A549 (cell line): ENCODE measurements around the gene TRIP10. TPM values are rescaled to one million over a fixed set of nuclear protein-coding genes. Genes with fewer than 3 reads are reported as not detected.
A peak's percentile ranks its signal among the peaks of the same experiment; 100 is the strongest.

Experiments used
- ATAC-seq, 2 experiments: fragments of 200-7000 bp in 1 of 2; fragments of >200 bp in 1 of 2; cut with Nextera tagmentation in 1 of 2; cut with Tn5 transposase in 1 of 2; 3 replicates each; pipeline versions ENCODE4 v1.8.0 to v1.9.1; 2018 to 2020; ENCODE audit warnings: mild to moderate bottlenecking in 1 of 2, moderate library complexity in 1 of 2
- CTCF ChIA-PET: fragments of 300-600 bp; sonication (Branson Sonifier 250); formaldehyde crosslinking; extraction: SDS; loops from one replicate; lab custom pipeline; 2021; ENCODE audit warnings: antibody characterized with exemption, inconsistent platforms; lab: Yijun Ruan, JAX
- POLR2A ChIA-PET: fragments of 350-600 bp; formaldehyde crosslinking; extraction: SDS; loops from one replicate; lab custom pipeline; 2021; ENCODE audit warnings: antibody characterized with exemption, inconsistent platforms; lab: Yijun Ruan, JAX
- DNase-seq, 2 experiments: peaks; one replicate each; pipeline versions ENCODE4 v3.0.0 to v3.0.0-alpha.2; 2011 to 2016; ENCODE audit warnings: low read depth in 1 of 2, low spot score in 1 of 2
- FAIRE-seq: peaks from 2 replicates; lab custom pipeline; 2011; peaks lifted over from hg19 to GRCh38; lab: Jason Lieb, UNC
- H3K27ac ChIP-seq, 2 experiments: fragments of >200 bp; sonication (Bioruptor Twin); formaldehyde crosslinking; 3 replicates each; pipeline ENCODE4 v1.5.1; 2016 to 2017
- H3K4me1 ChIP-seq: fragments of >200 bp; sonication (Bioruptor Twin); formaldehyde crosslinking; 3 replicates; pipeline ENCODE4 v1.6.1; 2016
- H3K4me2 ChIP-seq: fragments of >200 bp; sonication (Bioruptor Twin); formaldehyde crosslinking; 3 replicates; pipeline ENCODE4 v1.6.1; 2016
- H3K4me3 ChIP-seq: fragments of >200 bp; sonication (Bioruptor Twin); formaldehyde crosslinking; 3 replicates; pipeline ENCODE4 v1.5.1; 2016
- H3K9me3 ChIP-seq: fragments of >200 bp; sonication (Bioruptor Twin); formaldehyde crosslinking; 3 replicates; pipeline ENCODE4 v1.6.1; 2016
- CBX8 ChIP-seq: fragments of 200-600 bp; sonication (generic); IDR thresholded peaks from 2 replicates; pipeline ENCODE4 v1.6.1; 2016
- CEBPB ChIP-seq, 2 experiments: fragments of >200 bp in 1 of 2; sonication (Bioruptor Twin) in 1 of 2; formaldehyde crosslinking in 1 of 2; IDR thresholded peaks; 2 replicates each; pipeline ENCODE4 v1.6.1; 2012 to 2016
- EHF ChIP-seq: fragments of 250-450 bp; sonication (Bioruptor Pico); IDR thresholded peaks from 2 replicates; pipeline ENCODE4 v1.5.0; 2020; ENCODE audit warnings: mild to moderate bottlenecking
- ESRRA ChIP-seq: fragments of 150-350 bp; IDR thresholded peaks from 2 replicates; pipeline ENCODE4 v1.6.1; 2014; ENCODE audit warnings: mild to moderate bottlenecking, low read length, borderline replicate concordance
- GATA3 ChIP-seq: IDR thresholded peaks from 2 replicates; pipeline ENCODE4 v1.6.1; 2012; ENCODE audit warnings: borderline replicate concordance
- KDM1A ChIP-seq: fragments of 200-600 bp; sonication (generic); IDR thresholded peaks from 2 replicates; pipeline ENCODE4 v1.6.1; 2016; ENCODE audit warnings: low read depth, mild to moderate bottlenecking
- MYC ChIP-seq: IDR thresholded peaks from 2 replicates; pipeline ENCODE4 v1.6.1; 2012; ENCODE audit warnings: mild to moderate bottlenecking, inconsistent platforms, low read length, improper control_type of control experiment, borderline replicate concordance
- NPAS2 ChIP-seq: fragments of 250-450 bp; sonication (Bioruptor Pico); IDR thresholded peaks from 2 replicates; pipeline ENCODE4 v1.8.0; 2022; ENCODE audit warnings: mild to moderate bottlenecking, moderate library complexity, borderline replicate concordance
- NR3C1 ChIP-seq: fragments of >200 bp; sonication (Bioruptor Twin); formaldehyde crosslinking; IDR thresholded peaks from 3 replicates; pipeline ENCODE4 v1.6.1; 2017
- RAD21 ChIP-seq, 2 experiments: fragments of >200 bp in 1 of 2; sonication (Bioruptor Twin) in 1 of 2; formaldehyde crosslinking in 1 of 2; IDR thresholded peaks in 1 of 2; conservative IDR thresholded peaks in 1 of 2; 2 replicates in 1 of 2; 3 replicates in 1 of 2; pipeline ENCODE4 v1.6.1; 2012 to 2018; ENCODE audit warnings: inconsistent platforms in 1 of 2
- RARB ChIP-seq: fragments of 250-450 bp; sonication (Bioruptor Pico); IDR thresholded peaks from 2 replicates; pipeline ENCODE4 v1.8.0; 2021; ENCODE audit warnings: mild to moderate bottlenecking, moderate library complexity
- RCOR1 ChIP-seq: fragments of 150-350 bp; IDR thresholded peaks from 2 replicates; pipeline ENCODE4 v1.6.1; 2014; ENCODE audit warnings: antibody characterized with exemption, low read length, low read depth
- RFX5 ChIP-seq: fragments of 450-650 bp; IDR thresholded peaks from 2 replicates; pipeline ENCODE4 v1.7.1; 2014; ENCODE audit warnings: antibody characterized with exemption, mild to moderate bottlenecking, moderate library complexity
- SMC3 ChIP-seq: fragments of >200 bp; sonication (Bioruptor Twin); formaldehyde crosslinking; IDR thresholded peaks from 3 replicates; pipeline ENCODE4 v1.6.1; 2018; ENCODE audit warnings: inconsistent platforms
- TFCP2L1 ChIP-seq: fragments of 250-450 bp; sonication (Bioruptor Pico); IDR thresholded peaks from 2 replicates; pipeline ENCODE4 v1.5.0; 2021; ENCODE audit warnings: mild to moderate bottlenecking
- ZFP36 ChIP-seq: fragments of 450-650 bp; IDR thresholded peaks from 2 replicates; pipeline ENCODE4 v1.6.1; 2014; ENCODE audit warnings: borderline replicate concordance; ENCODE audit not compliant: partially characterized antibody
- ZSCAN20 ChIP-seq: fragments of 250-450 bp; sonication (Bioruptor Pico); IDR thresholded peaks from 2 replicates; pipeline ENCODE4 v1.8.0; 2022; ENCODE audit warnings: mild to moderate bottlenecking, moderate library complexity
- WGBS: methylation state at CpG from one replicate; pipeline ENCODE4 v1.1.6; 2017; ENCODE audit errors: missing lambda C conversion rate; 5-methylcytosine and 5-hydroxymethylcytosine counted together
- polyA plus RNA-seq, 4 experiments: library from polyadenylated mRNA; depleted of rRNA in 3 of 4; stranded (reverse); fragments of >200 nt; fragmentation: RNase III in 1 of 4; extraction: RNeasy Plus Mini Kit Qiagen cat#74134 plus additional on column Dnase treatment in 1 of 4; gene quantifications; 2 replicates in 3 of 4; 3 replicates in 1 of 4; pipeline ENCODE4 v1.2.3, GENCODE V29; 2011 to 2017
- TF ChIP-seq, protein P1 (sequence below): IDR thresholded peaks from 2 replicates; pipeline ENCODE4 v1.6.1; 2012
- TF ChIP-seq, protein P2 (sequence below): IDR thresholded peaks from 2 replicates; pipeline ENCODE4 v1.6.1; 2012

The TRIP10 gene
- polyA plus RNA-seq, 2 of the 4 experiments (the other 2 are of a cell fraction): 39.2 to 60.9 TPM

DNA sequence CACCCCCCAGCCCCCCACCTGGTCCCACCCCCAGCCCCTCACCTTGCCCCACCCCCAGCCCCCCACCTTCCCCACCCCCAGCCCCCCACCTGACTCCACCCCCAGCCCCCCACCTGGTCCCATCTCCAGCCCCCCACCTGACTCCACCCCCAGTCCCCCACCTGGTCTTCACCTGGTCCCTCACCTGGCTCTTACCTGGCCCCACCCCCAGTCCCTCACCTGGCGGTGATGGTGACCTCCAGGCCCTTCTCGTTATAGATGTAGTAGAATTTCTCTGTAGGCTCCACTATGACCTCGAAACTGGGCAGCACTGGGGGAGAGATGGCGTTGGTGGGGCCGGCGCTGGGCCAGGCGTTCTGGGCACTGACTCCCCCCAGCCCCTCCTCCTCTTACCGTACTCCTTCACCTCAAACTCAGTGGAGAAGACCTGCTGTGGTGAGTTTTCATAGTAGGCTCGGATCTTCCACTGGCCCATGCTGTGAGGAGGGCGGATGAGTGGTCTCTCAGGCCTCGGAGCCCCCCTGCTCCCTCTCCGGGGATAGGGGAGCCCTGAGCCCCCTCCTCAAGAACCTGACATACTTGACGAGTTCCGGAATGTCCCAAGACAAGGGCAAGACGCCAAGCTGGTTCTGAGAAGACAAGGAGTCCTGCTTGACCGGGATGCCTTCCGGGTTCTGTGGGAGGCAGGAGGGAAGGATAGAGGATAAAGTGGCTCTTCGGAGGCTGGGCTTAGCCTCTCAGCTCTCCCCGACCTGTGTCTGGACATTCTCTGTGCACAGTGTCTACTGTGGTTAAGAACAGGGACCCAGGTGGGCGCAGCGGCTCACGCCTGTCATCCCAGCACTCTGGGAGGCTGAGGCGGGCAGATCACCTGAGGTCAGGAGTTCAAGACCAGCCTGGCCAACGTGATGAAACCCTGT, 25.4 kb upstream of the TRIP10 start (continued):
- TF ChIP-seq MYC (no peak), NPAS2 (no peak), SMC3 (no peak), ESRRA (no peak)
- TF ChIP-seq, all 56 proteins: peak for 0

DNA sequence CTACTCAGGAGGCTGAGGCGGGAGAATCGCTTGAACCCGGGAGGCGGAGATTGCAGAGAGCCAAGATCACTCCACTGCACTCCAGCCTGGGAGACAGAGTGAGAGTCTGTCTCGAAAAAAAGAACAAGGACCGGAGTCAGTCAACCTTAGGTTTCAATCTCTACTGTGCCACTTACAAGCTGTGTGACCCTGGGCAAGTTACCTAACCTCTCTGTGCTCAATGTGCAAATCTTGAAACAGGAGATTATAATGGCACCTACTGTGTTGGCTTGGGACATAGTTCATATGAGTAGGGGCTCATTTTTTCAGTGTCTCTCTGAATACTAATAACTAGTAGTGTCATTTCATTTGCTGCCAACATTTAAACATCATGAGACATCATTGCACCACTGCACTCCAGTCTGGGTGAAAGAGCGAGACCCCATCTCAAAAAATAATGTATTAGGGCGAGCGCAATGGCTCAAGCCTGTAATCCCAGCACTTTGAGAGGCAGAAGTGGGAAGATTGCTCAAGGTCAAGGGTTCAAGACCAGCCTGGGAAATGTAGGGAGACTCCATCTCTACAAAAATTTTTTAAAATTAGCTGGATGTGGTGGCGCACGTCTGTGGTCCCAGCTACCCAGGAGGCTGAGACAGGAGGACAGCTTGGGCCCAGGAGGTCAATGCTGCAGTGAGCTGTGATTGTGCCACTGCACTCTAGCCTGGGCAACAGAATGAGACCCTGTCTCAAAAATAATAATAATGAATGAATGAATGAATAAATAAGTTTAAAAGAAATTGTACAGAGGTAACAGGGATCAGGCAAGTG, 24.5 kb upstream of the TRIP10 start:
- CTCF ChIA-PET: interaction anchor here (1.7 to 2.2 kb wide), 3 partner anchors 11 to 34 kb away, joined by 5 to 6 read pairs (median 6); no protein-coding TSS in a partner anchor
- no peak overlapping the region for H3K4me2 ChIP-seq
- H3K27ac ChIP-seq: no peak overlapping the region
- peaks cover 5% of the 10 kb centered on the region; the same call in 2 of the 3 replicates for H3K4me1 ChIP-seq
- TF ChIP-seq ZFP36 (peak; percentile 49), CBX8 (no peak), KDM1A (0 out of 2 replicates have a peak, but pooled peaks have one; percentile 49)
- H3K4me3 ChIP-seq: no peak overlapping the region
- POLR2A ChIA-PET: no interaction called here
- H3K9me3 ChIP-seq: no peaks in the 10 kb centered on the region
- ATAC-seq (no peak), DNase-seq (no peak), FAIRE-seq (no peak)
- 84% methylated on average over 11 of the region's 11 CpGs for WGBS

DNA sequence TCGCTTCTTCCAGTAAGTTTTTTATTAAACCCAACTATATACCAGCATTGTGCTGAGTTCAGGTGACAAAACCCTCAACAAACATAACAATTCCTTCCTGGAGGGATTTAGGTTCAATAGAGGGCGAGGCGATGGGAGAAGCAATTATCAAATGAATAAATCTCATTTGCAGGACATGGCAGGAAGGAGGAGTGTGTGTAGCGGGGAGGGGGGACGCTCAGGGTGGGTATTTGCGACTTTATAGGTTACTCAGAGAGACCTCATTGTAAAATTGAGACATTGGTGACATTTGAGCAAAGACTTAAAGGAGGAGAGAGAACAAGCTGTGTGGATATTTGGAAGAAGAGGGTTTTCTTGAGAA, 22.9 kb upstream of the TRIP10 start:
- Histone ChIP-seq H3K4me1 (peaks cover 21% of the 10 kb centered on the region), H3K4me3 (no peak overlapping the region), H3K9me3 (no peaks in the 10 kb centered on the region), H3K4me2 (no peak overlapping the region), H3K27ac (no peak overlapping the region)
- DNase-seq: no peak
- TF ChIP-seq RCOR1 (no peak), TFCP2L1 (no peak)
- 81% methylated on average over 6 of the region's 6 CpGs for WGBS
- POLR2A ChIA-PET: no interaction called here
- CTCF ChIA-PET: interaction anchor here (0.6 to 1.1 kb wide), 2 partner anchors 12 to 20 kb away, joined by 3 to 4 read pairs; no protein-coding TSS in a partner anchor
- ATAC-seq: no peak
- FAIRE-seq: no peak

DNA sequence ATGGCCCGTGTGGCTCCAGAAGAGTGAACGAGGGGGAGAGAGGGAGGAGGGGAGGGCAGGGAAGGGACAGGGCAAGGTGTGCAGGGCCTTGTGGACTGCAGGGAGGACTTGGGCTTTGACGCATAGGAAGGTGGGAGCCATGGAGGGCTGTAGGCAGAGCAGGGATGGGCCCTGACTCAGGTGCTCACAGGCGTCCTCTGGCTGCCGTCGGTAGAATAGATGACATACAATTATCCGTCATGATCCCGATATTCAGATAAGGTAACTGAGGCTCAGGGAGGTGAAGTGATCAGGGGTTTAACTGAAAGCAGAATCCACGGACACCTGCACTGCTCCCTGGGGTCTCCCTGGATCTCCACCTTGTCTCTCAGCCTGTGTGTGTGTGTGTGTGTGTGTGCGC, 22.4 kb upstream of the TRIP10 start:
- ATAC-seq (no peak), FAIRE-seq (no peak), DNase-seq (no peak)
- ChIA-PET POLR2A (no interaction called here), CTCF (no interaction called here)
- Histone ChIP-seq H3K27ac (no peak overlapping the region), H3K9me3 (no peaks in the 10 kb centered on the region), H3K4me1 (peaks cover 26% of the 10 kb centered on the region), H3K4me3 (no peak overlapping the region), H3K4me2 (no peak overlapping the region)
- WGBS: 62% methylated on average over 10 of the region's 10 CpGs
- TF ChIP-seq RAD21 (conservative IDR thresholded peaks at IDR 0.05 in 1 of 2, IDR thresholded peaks at IDR 0.05 in 1 of 2): 0 out of 5 replicates have a peak, but pooled peaks of 1 of the 2 experiments have one; percentile 3
- TF ChIP-seq TFCP2L1: no peak
- TF ChIP-seq ZFP36: peak; percentile 67

DNA sequence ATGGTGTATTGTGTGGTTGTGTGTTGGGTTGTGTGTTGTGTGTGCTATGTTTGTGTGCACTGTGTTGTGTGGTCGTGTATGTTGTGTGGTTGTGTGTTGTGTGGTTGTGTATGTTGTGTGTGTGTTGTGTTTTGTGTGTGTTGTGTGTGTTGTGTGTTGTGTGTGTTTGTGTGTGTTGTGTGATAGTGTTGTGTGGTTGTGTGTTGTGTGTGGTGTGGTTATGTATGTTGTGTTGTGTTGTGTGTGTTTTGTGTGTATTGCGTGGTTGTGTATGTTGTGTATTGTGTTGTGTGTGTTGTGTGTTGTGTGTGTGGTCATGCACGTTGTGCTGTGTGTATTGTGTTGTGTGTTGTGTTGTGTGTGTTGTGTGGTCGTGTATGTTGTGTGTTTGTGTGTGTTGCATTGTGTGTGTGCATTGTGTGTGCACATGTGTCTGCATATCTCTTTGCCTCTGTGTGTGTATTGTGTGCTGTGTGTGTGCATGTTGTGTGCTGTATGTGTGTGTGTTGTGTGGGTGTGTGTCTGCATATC, 22.0 kb upstream of the TRIP10 start:
- WGBS: 47% methylated on average over 4 of the region's 4 CpGs
- no peak for ATAC-seq
- Histone ChIP-seq H3K4me2 (no peak overlapping the region), H3K9me3 (no peaks in the 10 kb centered on the region), H3K4me1 (peaks cover 30% of the 10 kb centered on the region), H3K27ac (no peak overlapping the region), H3K4me3 (no peak overlapping the region)
- FAIRE-seq: no peak
- TF ChIP-seq RARB (CRISPR knock-in tag): no peak
- TF ChIP-seq ZFP36: no peak
- TF ChIP-seq CEBPB (IDR thresholded peaks at IDR 0.05): no peak
- TF ChIP-seq NR3C1: no peak
- TF ChIP-seq, protein P1, sequence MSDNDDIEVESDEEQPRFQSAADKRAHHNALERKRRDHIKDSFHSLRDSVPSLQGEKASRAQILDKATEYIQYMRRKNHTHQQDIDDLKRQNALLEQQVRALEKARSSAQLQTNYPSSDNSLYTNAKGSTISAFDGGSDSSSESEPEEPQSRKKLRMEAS: no peak
- no peak for TF ChIP-seq EHF
- TF ChIP-seq NPAS2: no peak
- TF ChIP-seq RFX5: no peak
- TF ChIP-seq, protein P2, sequence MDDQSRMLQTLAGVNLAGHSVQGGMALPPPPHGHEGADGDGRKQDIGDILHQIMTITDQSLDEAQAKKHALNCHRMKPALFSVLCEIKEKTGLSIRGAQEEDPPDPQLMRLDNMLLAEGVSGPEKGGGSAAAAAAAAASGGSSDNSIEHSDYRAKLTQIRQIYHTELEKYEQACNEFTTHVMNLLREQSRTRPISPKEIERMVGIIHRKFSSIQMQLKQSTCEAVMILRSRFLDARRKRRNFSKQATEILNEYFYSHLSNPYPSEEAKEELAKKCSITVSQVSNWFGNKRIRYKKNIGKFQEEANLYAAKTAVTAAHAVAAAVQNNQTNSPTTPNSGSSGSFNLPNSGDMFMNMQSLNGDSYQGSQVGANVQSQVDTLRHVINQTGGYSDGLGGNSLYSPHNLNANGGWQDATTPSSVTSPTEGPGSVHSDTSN: no peak
- TF ChIP-seq KDM1A: no peak
- no peak for TF ChIP-seq ZSCAN20 (CRISPR knock-in tag)
- TF ChIP-seq MYC: no peak
- no peak for TF ChIP-seq GATA3
- CTCF ChIA-PET: no interaction called here
- DNase-seq: peak in 1 of 2 experiments; percentile 47
- POLR2A ChIA-PET: no interaction called here
